ENCODE results near the gene GPSM3. TPM values are rescaled to one million over a fixed set of nuclear protein-coding genes. Genes with fewer than 3 reads are reported as not detected.

GPSM3 gene
- total RNA-seq, 1 experiment from 2014 or later, result 11.8 TPM

GRCh38 chr6:32208996-32209395 lies 16.6 kb upstream of the GPSM3 start:
- Histone ChIP-seq H3K27ac (ENCODE audit: insufficient read length, low read depth, low read length) (no peak overlapping the region), H3K79me1 (ENCODE audit: insufficient read depth, low read depth, low read length, poor library complexity, severe bottlenecking) (no peaks in the 10 kb centered on the region), H4K20me1 (ENCODE audit: control insufficient read depth, insufficient read depth, insufficient read length) (no peaks in the 10 kb centered on the region), H2BK5ac (ENCODE audit: insufficient read length, low read length) (no peak overlapping the region), H4K91ac (ENCODE audit: insufficient read length, low read depth, low read length) (no peak overlapping the region), H3K9me3 (ENCODE audit: control insufficient read depth, low read depth, low read length) (no peaks in the 10 kb centered on the region), H3K27me3 (ENCODE audit: insufficient read depth, low read length) (no peaks in the 10 kb centered on the region), H3K56ac (ENCODE audit: insufficient read length, low read depth, low read length) (no peak overlapping the region), H3K79me2 (ENCODE audit: insufficient read depth, low read length) (no peaks in the 10 kb centered on the region), H3K4me1 (ENCODE audit: insufficient read depth, low read length) (no peaks in the 10 kb centered on the region), H4K8ac (replicated peaks; ENCODE audit: insufficient read length, low read depth, low read length) (no peak overlapping the region), H2AFZ (ENCODE audit: low read length) (no peak overlapping the region), H2AK5ac (ENCODE audit: insufficient read length, low read length) (no peak overlapping the region), H3K4me2 (ENCODE audit: insufficient read depth, insufficient read length, low read length) (no peak overlapping the region), H3K14ac (ENCODE audit: insufficient read depth, low read length) (no peak overlapping the region), H4K5ac (ENCODE audit: insufficient read length, low read depth, low read length) (no peak overlapping the region), H2BK120ac (ENCODE audit: low read depth, low read length, poor library complexity, severe bottlenecking) (no peak overlapping the region), H2BK20ac (ENCODE audit: low read depth, low read length, poor library complexity, severe bottlenecking) (no peak overlapping the region), H3K18ac (ENCODE audit: insufficient read length, low read depth, low read length) (no peak overlapping the region), H3T11ph (ENCODE audit: low read length) (no peak overlapping the region), H2BK12ac (ENCODE audit: insufficient read length, low read depth, low read length) (no peak overlapping the region), H3K9ac (ENCODE audit: extremely low read depth, insufficient read length, low read length) (no peak overlapping the region), H2BK15ac (ENCODE audit: low read depth, low read length) (no peak overlapping the region), H3K23me2 (ENCODE audit: insufficient read length, low read depth, low read length, poor library complexity, severe bottlenecking) (no peaks in the 10 kb centered on the region), H3K4ac (ENCODE audit: low read depth, low read length) (no peak overlapping the region), H3K23ac (ENCODE audit: insufficient read length, low read depth, low read length) (no peak overlapping the region)
- TF ChIP-seq CTCF (conservative IDR thresholded peaks at IDR 0.05), result no peak
- H3K4me3 Mint-ChIP-seq, result no peak overlapping the region
- H3K4me1 Mint-ChIP-seq, result no peaks in the 10 kb centered on the region
- no peaks in the 10 kb centered on the region for H3K36me3 Mint-ChIP-seq (ENCODE audit: insufficient read depth in 1 of 3, low read depth in 3 of 3)
- DNase-seq, result no peak
- WGBS (ENCODE audit: extremely low coverage, insufficient read length, low lambda C conversion rate), result no CpG with 5 or more reads among the region's 1 CpG
- H3K27me3 Mint-ChIP-seq (ENCODE audit: low read depth), result peaks cover 10% of the 10 kb centered on the region
- H3K27ac Mint-ChIP-seq, result no peak overlapping the region
- H3K9me3 Mint-ChIP-seq, result peaks cover 0 to 3% of the 10 kb centered on the region in 2 experiments; a peak in 2 of 5 replicates

All from H9 (cell line).